Skeletal muscle cell (primary cell): ENCODE measurements around the gene EHD1.

Source experiments
- DNase-seq: peaks from one replicate; pipeline ENCODE4 v3.0.0-alpha.2; 2010; ENCODE audit warnings: low read depth
- H3K4me3 ChIP-seq: 2 replicates; pipeline ENCODE4 v1.5.1; 2011; ENCODE audit warnings: low read depth, mild to moderate bottlenecking, control low read depth, low read length, moderate library complexity

Gene EHD1

GRCh38 chr11:64892838-64893193, 14.4 kb upstream of the EHD1 start:
- no peak for DNase-seq
- no peak overlapping the region for H3K4me3 ChIP-seq

GRCh38 chr11:64892411-64892831, 14.0 kb upstream of the EHD1 start:
- no peak overlapping the region for H3K4me3 ChIP-seq
- DNase-seq, result no peak

- DNase-seq, result no peak
- H3K4me3 ChIP-seq, result no peak overlapping the region
Measured at GRCh38 chr11:64891880-64892279, 13.5 kb upstream of the EHD1 start.

- H3K4me3 ChIP-seq, result no peak overlapping the region
- DNase-seq, result no peak
Measured at GRCh38 chr11:64891215-64891848, 12.9 kb upstream of the EHD1 start.

DNA sequence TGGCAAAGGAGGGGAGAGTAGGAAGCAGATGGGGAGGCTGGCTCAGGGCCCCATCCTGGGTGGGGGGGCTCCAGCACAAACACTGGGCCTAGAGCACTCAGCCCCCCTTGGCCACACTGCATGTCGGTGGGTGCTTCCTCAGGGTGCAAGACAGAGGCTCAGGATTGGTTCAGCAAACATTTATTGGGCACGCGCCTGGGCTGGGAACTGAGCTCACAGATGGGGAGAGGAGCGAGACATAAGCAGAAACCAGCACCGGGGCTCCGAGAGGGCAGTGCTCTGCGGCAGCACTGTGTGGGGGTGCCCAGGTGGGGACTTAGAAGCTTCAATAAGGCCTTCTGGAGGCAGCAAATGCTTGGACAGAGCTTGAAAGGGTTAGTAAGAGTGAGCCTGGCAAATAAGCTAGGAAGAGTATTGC, 12.1 kb upstream of the EHD1 start:
- DNase-seq, result no peak
- no peak overlapping the region for H3K4me3 ChIP-seq

GRCh38 chr11:64888729-64889511, 10.5 kb upstream of the EHD1 start:
- DNase-seq, result no peak
- H3K4me3 ChIP-seq, result no peak overlapping the region

GRCh38 chr11:64888406-64888728, 9.9 kb upstream of the EHD1 start:
- H3K4me3 ChIP-seq, result no peak overlapping the region
- DNase-seq, result no peak

GRCh38 chr11:64887757-64888405, 9.5 kb upstream of the EHD1 start:
- no peak for DNase-seq
- no peak overlapping the region for H3K4me3 ChIP-seq

DNA sequence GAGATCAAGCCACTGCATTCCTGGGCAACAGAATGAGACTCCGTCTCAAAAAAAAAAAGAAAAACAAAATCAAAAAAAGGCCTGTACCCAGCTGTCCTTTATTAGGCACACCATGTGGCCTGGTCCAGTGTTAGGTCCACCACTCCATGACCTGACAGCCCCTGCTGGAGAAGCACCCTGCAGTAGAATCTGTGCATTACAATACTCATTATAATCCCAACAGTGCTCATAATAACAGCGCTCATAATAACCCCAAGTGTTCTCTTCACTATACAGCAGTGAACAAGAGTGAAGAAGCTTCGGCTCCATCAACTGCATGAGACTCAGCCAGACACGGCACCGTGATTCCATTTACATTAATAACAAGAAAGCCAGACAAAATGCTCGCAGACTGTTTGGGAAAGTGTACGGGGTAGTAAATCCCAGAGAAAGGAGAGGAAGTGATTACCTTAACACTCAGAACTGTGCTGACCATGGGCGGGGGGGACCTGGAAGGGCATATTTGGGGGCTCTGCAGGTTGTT, 8.9 kb upstream of the EHD1 start:
- no peak for DNase-seq
- H3K4me3 ChIP-seq, result no peak overlapping the region

- peak; percentile 57 for DNase-seq
- H3K4me3 ChIP-seq, result no peak overlapping the region
Measured at GRCh38 chr11:64885367-64886286, 7.2 kb upstream of the EHD1 start.

DNA sequence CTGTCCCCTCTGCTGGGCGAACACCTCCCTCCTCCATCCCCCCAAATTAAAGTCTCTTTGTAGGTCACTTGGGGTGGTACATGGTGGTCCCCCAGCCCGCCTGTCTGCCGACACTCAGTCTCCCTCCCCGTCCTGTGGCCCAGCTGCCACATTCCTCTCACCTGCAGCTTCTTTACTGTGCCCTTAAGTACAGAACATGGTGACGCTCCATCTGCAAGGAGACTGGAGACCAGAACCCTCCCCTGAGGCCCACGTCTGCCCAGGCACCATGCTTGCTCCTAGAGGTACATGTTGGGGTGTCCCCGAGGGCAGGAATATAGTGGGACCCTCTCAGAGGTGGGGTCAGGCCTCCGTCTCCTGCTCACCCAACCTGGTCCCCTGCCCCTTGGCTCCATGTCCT, 5.6 kb upstream of the EHD1 start:
- no peak overlapping the region for H3K4me3 ChIP-seq
- DNase-seq, result no peak

- no peak overlapping the region for H3K4me3 ChIP-seq
- no peak for DNase-seq
Measured at GRCh38 chr11:64883575-64883974, 5.2 kb upstream of the EHD1 start.

GRCh38 chr11:64882243-64882642, 3.8 kb upstream of the EHD1 start:
- H3K4me3 ChIP-seq, result no peak overlapping the region
- DNase-seq, result no peak

- no peak for DNase-seq
- no peak overlapping the region for H3K4me3 ChIP-seq
Measured at GRCh38 chr11:64881476-64881875, 3.1 kb upstream of the EHD1 start.

DNA sequence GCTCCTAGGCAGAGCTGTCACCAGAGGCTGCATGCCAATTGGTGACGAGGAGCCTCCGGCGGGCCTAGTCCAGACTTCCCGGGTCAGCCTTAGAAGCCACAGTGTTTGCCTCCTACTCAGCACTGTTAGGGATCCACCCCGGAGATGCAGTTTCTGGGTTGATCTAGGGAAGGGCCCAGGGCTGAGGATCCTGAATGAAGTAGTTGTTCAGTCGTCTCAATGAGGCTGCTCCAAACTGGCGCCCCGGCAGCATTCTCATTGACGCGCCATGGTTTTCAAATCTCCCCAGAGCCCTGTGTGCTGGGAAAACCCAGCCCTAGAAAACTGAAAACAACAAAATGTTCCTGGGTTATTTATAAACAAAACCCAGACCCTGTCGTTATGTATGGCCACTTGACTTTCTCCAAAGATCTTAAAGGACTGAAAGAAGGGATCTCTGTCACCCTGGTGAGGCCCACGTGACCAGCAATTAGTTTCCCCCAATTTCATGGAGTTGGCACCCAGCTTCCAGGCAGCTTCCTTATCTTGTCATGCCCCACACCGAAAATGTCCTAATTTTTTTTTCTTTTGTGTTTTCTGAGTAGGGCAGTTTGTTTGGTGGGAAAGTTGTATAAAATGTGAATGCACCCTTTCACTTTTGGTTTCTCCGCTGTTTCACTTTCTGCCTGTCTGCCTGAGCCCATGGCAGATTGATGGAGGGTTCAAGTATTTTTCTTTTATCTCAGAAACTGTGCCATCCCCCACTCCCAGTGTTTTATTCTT, 2.0 kb upstream of the EHD1 start:
- H3K4me3 ChIP-seq, result no peak overlapping the region

DNA sequence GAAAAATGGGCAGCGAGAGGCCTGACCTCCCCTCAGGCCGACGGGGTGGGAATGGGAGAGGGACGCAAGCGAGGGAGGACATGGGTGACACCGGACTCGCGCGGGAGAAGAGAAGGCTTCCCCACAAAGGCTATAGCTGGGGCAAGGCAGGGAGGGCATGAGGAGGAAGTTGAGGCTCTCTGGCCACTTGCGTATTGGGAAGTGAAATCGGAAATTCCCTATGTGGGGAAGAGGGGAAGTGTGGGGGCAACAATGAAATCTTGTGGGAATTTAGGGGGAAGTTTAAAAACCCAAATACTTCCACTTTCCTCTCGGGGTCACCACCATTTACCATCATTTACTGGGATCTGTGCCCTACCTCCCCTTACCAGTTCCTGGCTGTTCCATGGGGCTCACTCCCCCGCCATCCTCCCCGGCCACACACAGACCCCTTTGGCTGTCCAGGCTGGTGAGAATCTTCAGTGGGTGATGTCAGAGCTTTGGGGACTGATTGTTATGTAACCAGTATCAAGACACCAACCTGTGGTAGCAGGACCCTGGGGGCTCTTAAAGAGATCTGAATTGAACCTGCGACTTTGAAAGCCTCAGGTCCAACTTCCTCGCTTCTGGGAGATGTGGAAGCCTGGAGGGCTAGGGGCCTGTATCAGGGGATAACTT, 951 bp upstream of the EHD1 start:
- H3K4me3 ChIP-seq, result peak overlapping the region; percentile 96
- no peak for DNase-seq

More for the DNA sequence above, 2.0 kb upstream of the EHD1 start:
- no peak for DNase-seq

- H3K4me3 ChIP-seq, result peak overlapping the region; percentile 96
- DNase-seq, result no peak
Measured at GRCh38 chr11:64878223-64878493, 263 bp downstream of the EHD1 start.

- no peak for DNase-seq
- peak overlapping the region; percentile 96 for H3K4me3 ChIP-seq
Measured at GRCh38 chr11:64877390-64878222, 815 bp downstream of the EHD1 start.
